22Rv1 (cell line): ENCODE data around the gene AKR7A2.

Source experiments
- H3K27ac ChIP-seq: fragments of 450-650 bp; 2 replicates; pipeline ENCODE4 v1.5.1; 2017
- CTCF ChIP-seq: fragments of 450-650 bp; IDR thresholded peaks from 2 replicates; pipeline ENCODE4 v1.5.1; 2017; ENCODE audit warnings: mild to moderate bottlenecking
- ZFX ChIP-seq: fragments of 450-650 bp; IDR thresholded peaks from 2 replicates; pipeline ENCODE4 v1.6.1; 2017; ENCODE audit warnings: antibody characterized with exemption, borderline replicate concordance

Gene AKR7A2

GRCh38 chr1:19325368-19325957 is 13.5 kb upstream of the AKR7A2 start:
- H3K27ac ChIP-seq: no peak overlapping the region
- no peak for TF ChIP-seq CTCF
- TF ChIP-seq ZFX: no peak

DNA sequence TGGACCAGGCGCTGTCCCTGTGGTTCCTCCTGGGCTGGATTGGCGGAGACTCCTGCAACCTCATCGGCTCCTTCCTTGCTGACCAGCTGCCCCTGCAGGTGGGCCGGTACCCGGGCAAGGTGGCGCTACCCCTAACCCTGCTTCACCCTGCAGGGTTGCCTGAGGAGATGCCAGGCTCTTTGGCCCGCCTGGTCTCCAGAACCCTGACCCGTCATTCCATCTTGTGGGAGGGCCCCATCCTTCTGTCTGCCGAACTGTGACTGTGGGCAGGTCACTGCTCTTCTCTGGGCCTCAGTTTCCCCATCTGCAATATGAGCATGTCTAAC is 12.7 kb upstream of the AKR7A2 start:
- TF ChIP-seq CTCF (no peak), ZFX (no peak)
- H3K27ac ChIP-seq: no peak overlapping the region

DNA sequence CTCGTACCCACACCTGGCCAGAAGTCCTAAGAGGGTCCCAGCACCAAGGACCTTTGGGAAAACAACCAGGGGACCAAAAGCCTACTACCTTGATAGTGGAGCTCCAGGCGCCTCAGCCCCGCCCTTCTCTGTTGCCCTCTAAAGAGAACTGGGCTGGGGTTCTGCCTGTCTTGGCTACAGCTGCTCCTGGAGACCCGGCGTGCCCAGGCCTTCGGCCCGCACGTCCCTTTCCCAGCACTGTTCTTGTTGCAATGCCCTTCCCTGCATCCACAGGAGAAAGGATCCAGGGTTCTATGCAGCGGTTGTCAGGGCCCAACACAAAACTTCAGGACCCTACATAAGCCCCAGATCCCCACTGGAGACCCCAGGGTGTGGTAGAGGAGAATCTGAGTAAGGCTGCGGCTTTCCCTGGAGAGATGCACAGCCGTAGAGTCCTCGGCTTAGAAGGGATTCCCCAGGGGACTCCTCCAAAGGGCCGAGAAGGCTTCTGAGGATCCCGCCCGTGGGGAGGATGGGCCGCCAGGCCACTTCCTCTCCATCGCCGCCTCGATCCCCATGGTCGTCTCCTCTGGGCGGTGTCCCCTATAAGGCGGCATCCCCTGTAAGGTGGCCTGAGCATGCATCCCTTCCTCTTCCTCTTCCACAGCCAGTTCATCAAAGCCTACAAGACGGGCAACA is 12.2 kb upstream of the AKR7A2 start:
- no peak for TF ChIP-seq CTCF
- no peak for TF ChIP-seq ZFX
- no peak overlapping the region for H3K27ac ChIP-seq

DNA sequence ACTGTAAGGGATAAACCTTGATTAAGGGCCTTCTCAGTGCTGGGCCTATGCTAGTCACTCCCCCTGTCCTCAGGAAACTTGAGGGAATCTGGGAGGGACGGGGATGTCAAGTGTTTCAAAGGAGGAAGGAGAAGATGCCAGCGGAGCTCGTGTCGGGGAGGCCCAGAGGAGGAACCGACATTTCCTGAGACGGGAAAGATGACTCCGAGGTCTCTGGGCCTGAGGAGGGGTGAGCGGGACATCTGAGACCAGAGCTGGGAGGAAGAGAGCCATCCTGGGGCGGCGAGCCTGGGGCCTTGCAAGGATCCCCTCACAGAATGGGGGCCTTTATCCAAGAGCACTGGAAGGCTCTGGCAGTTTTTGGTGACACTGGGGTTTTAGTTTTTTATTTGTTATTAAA is 10.5 kb upstream of the AKR7A2 start:
- H3K27ac ChIP-seq: no peak overlapping the region
- TF ChIP-seq CTCF (no peak), ZFX (no peak)

DNA sequence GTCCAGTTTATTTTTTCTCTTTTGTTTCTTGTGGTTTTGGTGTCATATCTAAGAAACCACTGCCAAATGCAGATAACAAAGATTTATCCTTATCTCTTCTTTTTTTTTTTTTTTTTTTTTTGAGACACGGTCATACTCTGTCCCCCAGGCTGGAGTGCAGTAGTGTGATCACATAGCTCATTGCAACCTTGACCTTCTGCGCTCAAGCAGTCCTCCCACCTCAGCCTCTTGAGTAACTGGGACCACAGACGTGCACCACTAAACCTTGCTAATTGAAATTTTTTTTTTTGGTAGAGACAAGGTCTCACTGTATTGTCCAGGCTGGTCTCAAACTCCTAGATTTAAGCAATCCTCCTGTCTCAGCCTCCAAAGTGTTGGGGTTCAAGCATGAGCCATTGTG is 9.1 kb upstream of the AKR7A2 start:
- H3K27ac ChIP-seq: no peak overlapping the region
- no peak for TF ChIP-seq ZFX
- TF ChIP-seq CTCF: no peak

DNA sequence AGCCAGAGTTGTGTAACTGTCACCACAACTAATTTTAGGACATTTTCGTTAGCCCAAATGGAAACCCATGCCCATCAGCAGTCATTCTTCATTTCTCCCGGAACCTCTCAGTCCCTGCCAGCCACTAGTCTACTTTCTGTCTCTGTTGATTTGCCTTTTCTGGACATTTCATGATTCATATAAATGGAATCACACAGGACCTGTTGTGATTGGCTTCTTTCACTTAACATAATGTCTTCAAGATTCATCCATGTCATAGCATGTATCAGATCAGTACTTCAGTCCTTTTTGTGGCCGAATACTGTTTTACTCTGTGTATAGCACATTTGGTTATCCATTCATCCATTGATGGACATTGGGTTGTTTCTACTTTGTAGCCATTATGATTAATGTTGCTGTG is 7.3 kb upstream of the AKR7A2 start:
- TF ChIP-seq ZFX: no peak
- TF ChIP-seq CTCF: no peak
- no peak overlapping the region for H3K27ac ChIP-seq

- no peak overlapping the region for H3K27ac ChIP-seq
- TF ChIP-seq ZFX (no peak), CTCF (no peak)
Measured at GRCh38 chr1:19317126-19317910, 5.4 kb upstream of the AKR7A2 start.
